OCI-LY1 (cell line): ENCODE results near the gene ADAMTS17.

ENCODE experiments used
- H2AFZ ChIP-seq: fragments of 200-600 bp; sonication (generic), shearing (Covaris generic); 2 replicates; pipeline ENCODE4 v1.6.0; 2014; ENCODE audit warnings: antibody characterized with exemption, mild to moderate bottlenecking, low read length
- H3F3A ChIP-seq: fragments of 200-600 bp; sonication (generic), shearing (Covaris generic); 2 replicates; pipeline ENCODE4 v1.6.0; 2014; ENCODE audit warnings: mild to moderate bottlenecking, antibody characterized with exemption, low read length, moderate library complexity; ENCODE audit not compliant: insufficient read depth
- H3K27ac ChIP-seq: fragments of 200-600 bp; sonication (generic); 2 replicates; pipeline ENCODE4 v1.5.1; 2014; ENCODE audit warnings: low read length, mixed run types, mild to moderate bottlenecking, low read depth; ENCODE audit not compliant: poor library complexity, severe bottlenecking
- H3K27me3 ChIP-seq: fragments of 200-600 bp; sonication (generic); 2 replicates; pipeline ENCODE4 v1.6.0; 2014; ENCODE audit warnings: antibody characterized with exemption, mild to moderate bottlenecking, low read length, moderate library complexity; ENCODE audit not compliant: insufficient read depth
- H3K36me3 ChIP-seq: fragments of 200-600 bp; sonication (generic); 2 replicates; pipeline ENCODE4 v1.6.1; 2014; ENCODE audit warnings: mild to moderate bottlenecking, antibody characterized with exemption, low read length, moderate library complexity, mixed read lengths; ENCODE audit not compliant: insufficient read depth
- H3K4me1 ChIP-seq: fragments of 200-600 bp; sonication (generic); 2 replicates; pipeline ENCODE4 v1.5.1; 2014; ENCODE audit warnings: mild to moderate bottlenecking, low read length, moderate library complexity; ENCODE audit not compliant: insufficient read depth, severe bottlenecking
- H3K4me2 ChIP-seq: fragments of 200-600 bp; sonication (generic), shearing (Covaris generic); 2 replicates; pipeline ENCODE4 v1.6.1; 2014; ENCODE audit warnings: low read length
- H3K4me3 ChIP-seq: fragments of 200-600 bp; sonication (generic); 2 replicates; pipeline ENCODE4 v1.5.1; 2014; ENCODE audit warnings: low read length, low read depth, mild to moderate bottlenecking, mixed read lengths; ENCODE audit not compliant: poor library complexity, severe bottlenecking
- H3K79me2 ChIP-seq: fragments of 200-600 bp; shearing (Covaris generic); 2 replicates; pipeline ENCODE4 v1.6.1; 2016; ENCODE audit warnings: mixed run types, low read length, mixed read lengths; ENCODE audit not compliant: insufficient read depth
- H3K9ac ChIP-seq: fragments of 200-600 bp; sonication (generic), shearing (Covaris generic); 2 replicates; pipeline ENCODE4 v1.6.1; 2014; ENCODE audit warnings: mild to moderate bottlenecking, low read length, mixed read lengths
- H3K9me2 ChIP-seq: fragments of 200-600 bp; sonication (generic), shearing (Covaris generic); 2 replicates; pipeline ENCODE4 v1.6.1; 2014; ENCODE audit warnings: low read depth, mild to moderate bottlenecking, low read length, mixed read lengths
- H3K9me3 ChIP-seq: fragments of 200-600 bp; shearing (Covaris generic); 2 replicates; pipeline ENCODE4 v1.6.1; 2014; ENCODE audit warnings: low read length, mixed read lengths
- H4K20me1 ChIP-seq: fragments of 200-600 bp; sonication (generic), shearing (Covaris generic); 2 replicates; pipeline ENCODE4 v1.6.0; 2016; ENCODE audit warnings: mild to moderate bottlenecking, low read length; ENCODE audit not compliant: insufficient read depth
- CTCF ChIP-seq: fragments of 200-600 bp; sonication (generic), shearing (Covaris generic); IDR thresholded peaks from 2 replicates; pipeline ENCODE4 v1.5.1; 2017; ENCODE audit warnings: mild to moderate bottlenecking, antibody characterized with exemption, low read length, moderate library complexity, mixed read lengths
- EZH2 ChIP-seq: fragments of 200-600 bp; sonication (generic), shearing (Covaris generic); IDR thresholded peaks from 2 replicates; pipeline ENCODE4 v1.8.0; 2017; ENCODE audit warnings: borderline replicate concordance, mixed run types, mild to moderate bottlenecking, antibody characterized with exemption, low read length, moderate library complexity, mixed read lengths

Gene ADAMTS17

GRCh38 chr15:100248236-100248635 lies 93.5 kb downstream of the ADAMTS17 start:
- no peaks in the 10 kb centered on the region for H4K20me1 ChIP-seq
- TF ChIP-seq EZH2 (no peak), CTCF (no peak)
- no peak overlapping the region for H3K9ac ChIP-seq
- H3K4me1 ChIP-seq, result no peaks in the 10 kb centered on the region
- no peaks in the 10 kb centered on the region for H3K27me3 ChIP-seq
- no peak overlapping the region for H3K4me2 ChIP-seq
- H3K9me3 ChIP-seq, result no peaks in the 10 kb centered on the region
- no peak overlapping the region for H3K27ac ChIP-seq
- H3K79me2 ChIP-seq, result no peaks in the 10 kb centered on the region
- no peaks in the 10 kb centered on the region for H3K9me2 ChIP-seq
- H3K36me3 ChIP-seq, result no peaks in the 10 kb centered on the region
- H3F3A ChIP-seq, result no peaks in the 10 kb centered on the region
- no peak overlapping the region for H2AFZ ChIP-seq
- H3K4me3 ChIP-seq, result no peak overlapping the region

GRCh38 chr15:100247228-100248225 lies 94.2 kb downstream of the ADAMTS17 start:
- Histone ChIP-seq H3K4me3 (no peak overlapping the region), H3K27me3 (no peaks in the 10 kb centered on the region), H3K4me2 (no peak overlapping the region), H3K9me2 (no peaks in the 10 kb centered on the region), H3K4me1 (no peaks in the 10 kb centered on the region), H3F3A (no peaks in the 10 kb centered on the region), H3K79me2 (no peaks in the 10 kb centered on the region), H3K36me3 (no peaks in the 10 kb centered on the region), H3K9ac (no peak overlapping the region), H3K9me3 (no peaks in the 10 kb centered on the region), H3K27ac (no peak overlapping the region), H4K20me1 (no peaks in the 10 kb centered on the region), H2AFZ (no peak overlapping the region)
- TF ChIP-seq CTCF (no peak), EZH2 (no peak)

DNA sequence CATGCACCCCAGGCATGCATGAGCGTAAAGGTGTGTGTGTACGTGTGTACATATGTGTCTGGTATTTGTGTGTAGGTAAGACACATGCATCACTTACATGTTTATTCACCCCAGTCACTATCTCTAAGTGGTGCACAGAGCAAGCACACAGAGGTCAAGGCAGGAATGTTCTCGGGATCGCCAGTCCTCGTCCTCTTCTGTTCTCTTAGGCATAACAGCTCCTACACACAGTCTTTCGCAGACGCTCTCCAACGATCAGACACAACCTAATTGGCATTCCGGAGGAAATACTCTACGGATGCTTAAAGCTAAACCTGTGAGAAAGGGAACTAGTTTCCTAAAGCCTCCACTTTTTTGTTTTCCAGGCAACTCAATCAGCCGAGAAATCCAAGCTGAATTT lies 95.9 kb downstream of the ADAMTS17 start:
- TF ChIP-seq CTCF, result no peak
- no peak for TF ChIP-seq EZH2
- Histone ChIP-seq H3K27me3 (no peaks in the 10 kb centered on the region), H3K9me2 (no peaks in the 10 kb centered on the region), H3K4me1 (no peaks in the 10 kb centered on the region), H3K79me2 (no peaks in the 10 kb centered on the region), H3F3A (no peaks in the 10 kb centered on the region), H3K9ac (no peak overlapping the region), H3K4me3 (no peak overlapping the region), H2AFZ (no peak overlapping the region), H4K20me1 (no peaks in the 10 kb centered on the region), H3K27ac (no peak overlapping the region), H3K36me3 (no peaks in the 10 kb centered on the region), H3K9me3 (no peaks in the 10 kb centered on the region), H3K4me2 (no peak overlapping the region)
